T-helper 17 cell (primary cell): ENCODE results near the gene GPHA2. TPM values are rescaled to one million over a fixed set of nuclear protein-coding genes. Genes with fewer than 3 reads are reported as not detected.
A peak's percentile ranks its signal among the peaks of the same experiment; 100 is the strongest.

ENCODE experiments used
- ATAC-seq: fragments of 150-1000 bp; cut with Tn5 transposase; 2 replicates; pipeline ENCODE4 v1.10.0; 2021; ENCODE audit warnings: mild to moderate bottlenecking, moderate library complexity
- DNase-seq, 3 donors: peaks; one replicate each; pipeline versions ENCODE4 v3.0.0 to v3.0.0-alpha.2; 2020 to 2021
- H3K9me3 ChIP-seq: one replicate; pipeline ENCODE4 v1.7.0; 2013; ENCODE audit warnings: low read length, mild to moderate bottlenecking; ENCODE audit not compliant: control insufficient read depth, poor library complexity, severe bottlenecking
- H3K27ac Mint-ChIP-seq: one replicate; pipeline ENCODE4 v1.8.0; 2022; ENCODE audit warnings: mild to moderate bottlenecking, moderate library complexity, mixed read lengths
- H3K27me3 Mint-ChIP-seq: one replicate; pipeline ENCODE4 v1.8.0; 2022; ENCODE audit warnings: mixed read lengths
- H3K36me3 Mint-ChIP-seq: one replicate; pipeline ENCODE4 v1.8.0; 2022; ENCODE audit warnings: low read depth, mixed read lengths
- H3K4me1 Mint-ChIP-seq: one replicate; pipeline ENCODE4 v1.8.0; 2022; ENCODE audit warnings: mild to moderate bottlenecking, mixed read lengths
- H3K4me3 Mint-ChIP-seq: one replicate; pipeline ENCODE4 v1.8.0; 2022; ENCODE audit warnings: mild to moderate bottlenecking, moderate library complexity, mixed read lengths
- total RNA-seq, 4 donors: library from RNA in 2 of 4; stranded (reverse) in 2 of 4; gene quantifications; one replicate each; pipeline ENCODE4 v1.2.3 and lab custom pipeline; 2022 to 2026

GPHA2 gene
- total RNA-seq, 2 donors from 2014 or later, result not detected

- DNase-seq (no peak), ATAC-seq (no peak)
- H3K27ac Mint-ChIP-seq, result no peak overlapping the region
- H3K36me3 Mint-ChIP-seq, result no peaks in the 10 kb centered on the region
- H3K9me3 ChIP-seq, result no peaks in the 10 kb centered on the region
- H3K4me3 Mint-ChIP-seq, result no peak overlapping the region
- no peaks in the 10 kb centered on the region for H3K27me3 Mint-ChIP-seq
- H3K4me1 Mint-ChIP-seq, result peaks cover 25% of the 10 kb centered on the region
Measured at GRCh38 chr11:64888729-64889511, 46.8 kb downstream of the GPHA2 start.

- Mint-ChIP-seq H3K4me3 (peak overlapping the region; percentile 85), H3K36me3 (no peaks in the 10 kb centered on the region), H3K4me1 (peaks cover 25% of the 10 kb centered on the region), H3K27ac (peak overlapping the region; percentile 51), H3K27me3 (no peaks in the 10 kb centered on the region)
- H3K9me3 ChIP-seq, result no peaks in the 10 kb centered on the region
- DNase-seq (no peak), ATAC-seq (no peak)
Measured at GRCh38 chr11:64888406-64888728, 47.3 kb downstream of the GPHA2 start.

GRCh38 chr11:64887757-64888405, 47.8 kb downstream of the GPHA2 start:
- DNase-seq (peak; percentile 79 to 88 (median 86)), ATAC-seq (peak; percentile 84)
- H3K4me1 Mint-ChIP-seq, result peaks cover 25% of the 10 kb centered on the region
- peak overlapping the region; percentile 51 for H3K27ac Mint-ChIP-seq
- H3K9me3 ChIP-seq, result no peaks in the 10 kb centered on the region
- no peaks in the 10 kb centered on the region for H3K36me3 Mint-ChIP-seq
- H3K27me3 Mint-ChIP-seq, result no peaks in the 10 kb centered on the region
- H3K4me3 Mint-ChIP-seq, result peak overlapping the region; percentile 85

- Mint-ChIP-seq H3K4me3 (peak overlapping the region; percentile 57), H3K27ac (peak overlapping the region; percentile 51), H3K4me1 (peaks cover 25% of the 10 kb centered on the region), H3K36me3 (no peaks in the 10 kb centered on the region), H3K27me3 (no peaks in the 10 kb centered on the region)
- ATAC-seq (no peak), DNase-seq (no peak)
- H3K9me3 ChIP-seq, result no peaks in the 10 kb centered on the region
Measured at GRCh38 chr11:64887234-64887756, 48.4 kb downstream of the GPHA2 start.

- Mint-ChIP-seq H3K4me1 (peaks cover 30% of the 10 kb centered on the region), H3K36me3 (no peaks in the 10 kb centered on the region), H3K27me3 (no peaks in the 10 kb centered on the region), H3K27ac (peak overlapping the region; percentile 97), H3K4me3 (peak overlapping the region; percentile 70)
- peak; percentile 87 for ATAC-seq
- no peak for DNase-seq
- no peaks in the 10 kb centered on the region for H3K9me3 ChIP-seq
Measured at GRCh38 chr11:64885367-64886286, 50.1 kb downstream of the GPHA2 start.

Other genes with a start within 250 kb of the GPHA2 start
- gene NRXN2, start 212.7 kb downstream of the GPHA2 start, total RNA-seq, result under 1 TPM; 0.21 to 0.32 TPM
- 100 to 1,000 TPM; 464 to 502 TPM for gene RASGRP2, start 191.8 kb downstream of the GPHA2 start, total RNA-seq
- gene PYGM, start 175.9 kb downstream of the GPHA2 start, total RNA-seq, result 10 to 100 TPM; 11.8 to 27.1 TPM
- gene SF1, start 157.4 kb downstream of the GPHA2 start, total RNA-seq, result 1,000 to 10,000 TPM; 1,476 to 1,622 TPM
- 10 to 100 TPM; 97.8 to 99.2 TPM for gene MAP4K2, start 132.7 kb downstream of the GPHA2 start, total RNA-seq
- gene MEN1, start 125.3 kb downstream of the GPHA2 start, total RNA-seq, result 10 to 100 TPM; 25.8 to 27.0 TPM
- 1 to 10 TPM; 4.0 to 7.7 TPM for gene CDC42BPG, start 91.2 kb downstream of the GPHA2 start, total RNA-seq
- 100 to 1,000 TPM; 184 to 212 TPM for gene EHD1, start 57.3 kb downstream of the GPHA2 start, total RNA-seq
- gene ATG2A, start 18.7 kb downstream of the GPHA2 start, total RNA-seq, result 100 to 1,000 TPM; 161 to 226 TPM
- gene PPP2R5B, start 11.2 kb downstream of the GPHA2 start, total RNA-seq, result 10 to 100 TPM; 21.5 to 25.3 TPM
- not detected for gene MAJIN, start 36.2 kb upstream of the GPHA2 start, total RNA-seq
- not detected for gene BATF2, start 61.1 kb upstream of the GPHA2 start, total RNA-seq
- 10 to 100 TPM; 17.2 to 21.6 TPM for gene ARL2, start 78.3 kb upstream of the GPHA2 start, total RNA-seq
- 10 to 100 TPM; 19.7 to 20.8 TPM for gene SNX15, start 91.5 kb upstream of the GPHA2 start, total RNA-seq
- gene SAC3D1, start 105.3 kb upstream of the GPHA2 start, total RNA-seq, result 1 to 10 TPM; 1.9 to 3.9 TPM
- 10 to 100 TPM; 12.5 to 16.0 TPM for gene NAALADL1, start 122.7 kb upstream of the GPHA2 start, total RNA-seq
- gene CDCA5, start 148.1 kb upstream of the GPHA2 start, total RNA-seq, result under 1 TPM; 0.37 to 0.90 TPM
- 10 to 100 TPM; 40.7 to 50.2 TPM for gene ZFPL1, start 148.3 kb upstream of the GPHA2 start, total RNA-seq
- gene VPS51, start 160.3 kb upstream of the GPHA2 start, total RNA-seq, result 100 to 1,000 TPM; 181 to 217 TPM
- 10 to 100 TPM; 15.2 to 18.5 TPM for gene TM7SF2, start 176.0 kb upstream of the GPHA2 start, total RNA-seq
- gene ZNHIT2, start 181.8 kb upstream of the GPHA2 start, total RNA-seq, result 1 to 10 TPM; 7.5 to 8.7 TPM
- 1,000 to 10,000 TPM; 1,401 to 1,408 TPM for gene FAU, start 186.2 kb upstream of the GPHA2 start, total RNA-seq
- 10 to 100 TPM; 42.8 to 44.8 TPM for gene MRPL49, start 186.4 kb upstream of the GPHA2 start, total RNA-seq
- 10 to 100 TPM; 80.6 to 81.1 TPM for gene SYVN1, start 198.6 kb upstream of the GPHA2 start, total RNA-seq
- under 1 TPM in 1 of 2 donors, not detected in 1; 0.68 TPM for gene SPDYC, start 234.3 kb upstream of the GPHA2 start, total RNA-seq
- gene CAPN1, start 246.0 kb upstream of the GPHA2 start, total RNA-seq, result 100 to 1,000 TPM; 154 to 190 TPM